MM.1S (cell line): Measurements from ENCODE around the gene MAP3K3.

ENCODE experiments used
- DNase-seq: peaks from one replicate; pipeline ENCODE4 v3.0.0-alpha.2; 2015
- H2AFZ ChIP-seq: fragments of 300-600 bp; sonication (generic); 2 replicates; pipeline ENCODE4 v1.6.0; 2016; ENCODE audit warnings: antibody characterized with exemption, low read length
- H3F3A ChIP-seq: fragments of 300-600 bp; sonication (generic); 2 replicates; pipeline ENCODE4 v1.6.1; 2016; ENCODE audit warnings: mild to moderate bottlenecking, antibody characterized with exemption, low read length, moderate library complexity, mixed read lengths; ENCODE audit not compliant: insufficient read depth
- H3K27ac ChIP-seq: fragments of 300-600 bp; sonication (generic); 2 replicates; pipeline ENCODE4 v1.5.1; 2016; ENCODE audit warnings: mild to moderate bottlenecking, low read length
- H3K27me3 ChIP-seq: fragments of 300-600 bp; sonication (generic); replicated peaks from 2 replicates; pipeline ENCODE4 v1.6.0; 2016; ENCODE audit warnings: low read length; ENCODE audit not compliant: insufficient read depth
- H3K36me3 ChIP-seq: fragments of 300-600 bp; sonication (generic); replicated peaks from 2 replicates; pipeline ENCODE4 v1.6.1; 2016; ENCODE audit warnings: mild to moderate bottlenecking, low read length, mixed read lengths; ENCODE audit not compliant: insufficient read depth
- H3K4me1 ChIP-seq: fragments of 300-600 bp; sonication (generic); 2 replicates; pipeline ENCODE4 v1.6.1; 2016; ENCODE audit warnings: low read length, mixed read lengths
- H3K4me2 ChIP-seq: fragments of 300-600 bp; sonication (generic); 2 replicates; pipeline ENCODE4 v1.6.0; 2016; ENCODE audit warnings: low read depth, low read length
- H3K4me3 ChIP-seq: fragments of 300-600 bp; sonication (generic); 2 replicates; pipeline ENCODE4 v1.5.1; 2016; ENCODE audit warnings: low read length, mixed read lengths
- H3K79me2 ChIP-seq: fragments of 300-600 bp; sonication (generic); 2 replicates; pipeline ENCODE4 v1.6.1; 2016; ENCODE audit warnings: mixed run types, low read length, mixed read lengths
- H3K9ac ChIP-seq: fragments of 300-600 bp; sonication (generic); 2 replicates; pipeline ENCODE4 v1.6.1; 2016; ENCODE audit warnings: low read length, mixed read lengths
- H3K9me2 ChIP-seq: fragments of 300-600 bp; sonication (generic); replicated peaks from 2 replicates; pipeline ENCODE4 v1.6.1; 2016; ENCODE audit warnings: mild to moderate bottlenecking, low read length, mixed read lengths; ENCODE audit not compliant: insufficient read depth
- H3K9me3 ChIP-seq: fragments of 300-600 bp; sonication (generic); replicated peaks from 2 replicates; pipeline ENCODE4 v1.6.1; 2016; ENCODE audit warnings: mild to moderate bottlenecking, low read length, mixed read lengths; ENCODE audit not compliant: insufficient read depth
- H4K20me1 ChIP-seq: fragments of 300-600 bp; sonication (generic); 2 replicates; pipeline ENCODE4 v1.6.1; 2016; ENCODE audit warnings: mild to moderate bottlenecking, low read length, moderate library complexity, mixed read lengths; ENCODE audit not compliant: insufficient read depth
- CTCF ChIP-seq: fragments of 300-600 bp; sonication (generic); IDR thresholded peaks from 2 replicates; pipeline ENCODE4 v1.5.1; 2016; ENCODE audit warnings: antibody characterized with exemption, low read length, mixed read lengths
- EZH2 ChIP-seq: fragments of 300-600 bp; sonication (generic); optimal IDR thresholded peaks from 2 replicates; pipeline ENCODE3; 2017; ENCODE audit warnings: low read depth, mild to moderate bottlenecking, antibody characterized with exemption, low read length, mixed read lengths
- EZH2phosphoT487 ChIP-seq: fragments of 300-600 bp; sonication (generic); IDR thresholded peaks from 2 replicates; pipeline ENCODE4 v1.6.1; 2018; ENCODE audit warnings: antibody characterized with exemption, low read length

The MAP3K3 gene

GRCh38 chr17:63696381-63696961 is 74.3 kb downstream of the MAP3K3 start:
- H3K9me2 ChIP-seq, result no peaks in the 10 kb centered on the region
- H3K27ac ChIP-seq, result no peak overlapping the region
- H3K4me3 ChIP-seq, result no peak overlapping the region
- TF ChIP-seq CTCF, result peak; percentile 25
- no peak for TF ChIP-seq EZH2phosphoT487
- H3K79me2 ChIP-seq, result no peaks in the 10 kb centered on the region
- H3K9ac ChIP-seq, result no peak overlapping the region
- no peaks in the 10 kb centered on the region for H4K20me1 ChIP-seq
- H3K9me3 ChIP-seq, result no peaks in the 10 kb centered on the region
- peaks cover 5% of the 10 kb centered on the region for H3K4me1 ChIP-seq
- H3K27me3 ChIP-seq, result no peaks in the 10 kb centered on the region
- H3K36me3 ChIP-seq, result no peaks in the 10 kb centered on the region
- peak; percentile 20 for DNase-seq
- no peaks in the 10 kb centered on the region for H3F3A ChIP-seq
- H2AFZ ChIP-seq, result no peak overlapping the region
- no peak overlapping the region for H3K4me2 ChIP-seq

- no peaks in the 10 kb centered on the region for H3K27me3 ChIP-seq
- no peak overlapping the region for H3K9ac ChIP-seq
- H2AFZ ChIP-seq, result no peak overlapping the region
- no peaks in the 10 kb centered on the region for H3K9me3 ChIP-seq
- DNase-seq, result peak; percentile 72
- no peak overlapping the region for H3K27ac ChIP-seq
- no peaks in the 10 kb centered on the region for H3K9me2 ChIP-seq
- no peaks in the 10 kb centered on the region for H3K36me3 ChIP-seq
- no peak for TF ChIP-seq EZH2
- TF ChIP-seq CTCF, result peak; percentile 77
- H3K79me2 ChIP-seq, result no peaks in the 10 kb centered on the region
- H3K4me3 ChIP-seq, result peak overlapping the region; percentile 56
- peak overlapping the region; percentile 71 for H3K4me2 ChIP-seq
- no peaks in the 10 kb centered on the region for H3F3A ChIP-seq
- H4K20me1 ChIP-seq, result no peaks in the 10 kb centered on the region
- H3K4me1 ChIP-seq, result peaks cover 5% of the 10 kb centered on the region
Observed at GRCh38 chr17:63697341-63698286, 75.4 kb downstream of the MAP3K3 start.

GRCh38 chr17:63698381-63698885 is 76.2 kb downstream of the MAP3K3 start:
- Histone ChIP-seq H3K36me3 (no peaks in the 10 kb centered on the region), H3K79me2 (no peaks in the 10 kb centered on the region)
- TF ChIP-seq EZH2 (no peak), CTCF (no peak), EZH2phosphoT487 (no peak)

More at GRCh38 chr17:63698381-63698885, 76.2 kb downstream of the MAP3K3 start:
- Histone ChIP-seq H3F3A (no peaks in the 10 kb centered on the region), H3K9me3 (no peaks in the 10 kb centered on the region), H4K20me1 (no peaks in the 10 kb centered on the region), H3K4me2 (peak overlapping the region; percentile 71), H3K9ac (no peak overlapping the region), H3K9me2 (no peaks in the 10 kb centered on the region), H2AFZ (0 out of 2 replicates have a peak overlapping the region, but pooled peaks have one; percentile 56), H3K27ac (no peak overlapping the region), H3K27me3 (no peaks in the 10 kb centered on the region), H3K4me1 (peaks cover 5% of the 10 kb centered on the region), H3K4me3 (peak overlapping the region; percentile 56)
- peak; percentile 8 for DNase-seq
